ELF-1 (cell line): ENCODE results near the gene LEF1.

Experiments
- DNase-seq: peaks from one replicate; pipeline ENCODE4 v3.0.0-alpha.2; 2016; ENCODE audit warnings: low read depth, low spot score

The LEF1 gene

DNA sequence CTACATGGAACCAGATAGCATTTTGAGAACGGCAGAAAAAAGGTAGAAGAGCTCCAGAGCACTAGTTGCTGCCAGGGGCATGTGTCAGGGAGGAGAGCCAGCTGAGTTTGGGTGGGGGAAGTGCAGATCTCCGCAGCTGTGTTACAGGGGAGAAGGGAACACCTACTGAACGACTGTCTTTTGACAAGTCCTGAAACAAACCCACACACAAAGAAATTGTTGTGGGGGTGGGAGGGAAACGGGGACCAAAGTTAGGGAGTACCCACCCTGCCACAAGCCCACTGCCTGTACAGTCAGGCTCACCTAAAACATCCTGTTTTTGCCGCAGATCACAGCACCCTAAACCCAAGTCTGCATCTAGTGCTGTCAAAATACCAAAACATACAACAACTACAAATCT lies 55.5 kb downstream of the LEF1 start:
- peak; percentile 15 for DNase-seq

DNA sequence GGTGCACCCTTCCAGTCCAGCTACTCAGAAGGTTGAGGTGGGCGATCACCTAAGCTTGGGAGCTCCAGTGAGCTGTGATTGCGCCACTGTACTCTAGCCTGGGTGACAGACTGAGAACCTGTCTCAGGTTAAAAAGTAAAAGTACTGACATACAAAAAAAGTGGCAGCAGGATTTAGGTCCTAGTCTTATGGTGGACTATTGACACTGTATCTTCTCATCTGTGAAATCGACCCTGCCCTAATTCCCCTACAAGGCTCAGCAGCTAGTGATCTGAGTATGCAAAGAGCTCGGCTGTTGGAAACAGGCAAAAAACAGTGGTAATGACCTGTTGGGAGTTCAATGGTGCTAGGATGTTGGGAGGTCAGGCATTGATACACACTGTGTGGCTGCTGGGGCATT lies 57.0 kb downstream of the LEF1 start:
- no peak for DNase-seq

- no peak for DNase-seq
Measured at GRCh38 chr4:108110450-108110849, 58.3 kb downstream of the LEF1 start.

DNA sequence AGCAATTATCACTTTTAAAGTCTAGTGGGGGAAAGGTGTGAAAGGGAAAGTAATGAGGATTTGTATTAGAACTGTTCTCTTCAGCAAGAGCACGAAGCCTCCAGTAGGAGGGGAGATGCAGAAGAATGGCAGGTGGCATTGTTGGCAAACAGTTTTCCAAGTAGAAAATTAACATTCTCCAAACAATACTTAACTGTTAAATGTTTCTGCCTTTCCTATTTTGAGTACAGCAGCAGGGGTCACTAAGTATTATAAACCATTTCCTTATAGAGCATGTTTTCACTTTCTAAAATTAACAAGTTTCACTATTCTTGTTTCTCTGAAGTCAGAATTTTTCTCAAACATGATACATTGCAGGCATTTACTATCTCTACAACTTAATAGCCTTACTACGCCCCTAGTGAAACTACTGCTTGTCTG lies 58.7 kb downstream of the LEF1 start:
- DNase-seq: no peak

DNA sequence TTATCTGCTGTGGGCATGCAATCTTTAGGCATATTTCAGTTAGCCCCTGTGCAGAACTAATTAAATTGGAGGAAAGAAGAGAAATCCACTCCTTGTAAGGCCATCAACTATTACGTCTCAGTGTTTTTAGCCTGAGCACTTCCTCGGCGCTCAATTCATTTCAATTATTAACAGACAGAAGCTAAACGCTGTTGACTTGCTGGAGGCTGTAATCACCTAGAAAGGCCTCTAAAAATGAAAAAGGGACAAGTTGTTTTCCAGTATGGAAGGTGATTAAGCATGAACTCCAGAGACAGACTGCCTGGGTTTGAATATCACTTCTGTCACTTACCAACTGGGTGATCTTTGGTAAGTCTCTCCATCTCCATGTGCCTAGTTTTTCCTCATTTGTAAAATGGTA lies 59.6 kb downstream of the LEF1 start:
- DNase-seq: no peak

- no peak for DNase-seq
Measured at GRCh38 chr4:108107729-108108382, 60.9 kb downstream of the LEF1 start.

DNA sequence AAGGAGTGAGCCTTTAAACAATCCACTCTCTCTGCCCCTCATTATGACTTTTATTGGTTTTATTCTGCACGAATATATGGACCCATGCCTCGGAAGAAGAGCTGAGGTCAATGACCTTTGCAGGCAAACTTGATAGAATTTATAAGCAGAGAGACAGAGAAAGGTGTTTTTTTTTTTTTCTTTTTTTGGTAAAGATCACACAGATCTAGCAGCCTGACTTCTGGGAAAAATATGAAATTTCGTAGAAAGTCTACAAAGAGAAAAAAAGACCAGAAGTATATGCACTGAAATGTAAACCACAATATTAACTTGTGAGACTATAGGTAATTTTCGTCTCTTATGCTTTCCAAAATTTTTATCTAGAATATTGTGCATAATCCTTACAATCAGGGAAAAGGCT lies 61.6 kb downstream of the LEF1 start:
- no peak for DNase-seq

DNA sequence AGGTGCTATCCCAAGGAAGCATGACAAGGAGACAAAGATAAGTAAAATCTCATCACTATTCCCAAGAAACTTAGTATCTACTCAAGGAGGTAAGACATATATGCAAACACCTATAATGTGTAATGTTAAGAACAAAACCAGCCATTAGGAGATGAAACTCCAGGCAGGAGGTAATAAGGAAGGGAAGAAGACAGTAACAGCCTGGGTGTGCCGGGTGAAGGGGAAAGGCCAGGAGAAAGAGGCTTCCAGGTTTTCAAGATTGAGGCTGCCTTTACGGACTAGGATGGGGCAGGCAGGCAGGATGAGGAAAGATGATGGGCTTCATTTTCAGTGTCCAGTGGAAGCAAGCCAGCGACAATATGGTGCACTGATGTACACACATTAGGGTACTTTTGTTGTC lies 62.5 kb downstream of the LEF1 start:
- no peak for DNase-seq

DNA sequence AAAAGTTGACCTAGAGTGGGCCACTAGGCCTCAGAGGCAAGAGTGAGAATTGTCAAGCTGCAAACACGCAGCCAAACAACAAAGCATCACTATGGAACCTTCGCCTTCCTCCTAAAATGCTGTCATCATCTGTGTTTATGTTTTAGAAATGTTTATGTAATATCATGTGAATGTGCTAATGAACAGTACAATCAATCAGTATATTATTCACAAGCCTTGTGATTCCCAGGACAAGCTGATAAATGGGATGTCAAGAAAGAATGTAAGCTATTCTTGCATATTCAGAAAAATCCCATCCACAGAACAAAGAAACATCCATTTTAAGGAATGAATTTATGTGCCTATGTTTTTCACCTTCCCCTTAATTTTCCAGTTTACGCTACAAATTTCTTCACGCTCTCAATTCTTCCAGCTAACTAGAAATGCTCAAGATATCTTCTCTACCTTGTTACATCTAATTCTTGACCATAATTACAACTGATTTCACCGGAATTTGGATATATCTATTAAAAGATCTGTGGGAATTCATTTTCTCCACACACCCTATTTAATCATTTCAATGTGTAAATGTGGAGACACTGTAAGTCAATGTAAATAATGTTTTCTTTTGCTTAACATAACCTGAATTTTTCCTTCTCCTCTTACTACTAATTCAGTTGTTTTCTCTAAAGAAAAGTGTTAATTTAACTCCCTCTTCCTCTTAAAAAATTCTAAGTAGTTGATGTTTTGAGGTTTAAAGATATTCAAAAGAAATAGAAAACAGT lies 65.5 kb downstream of the LEF1 start:
- DNase-seq: no peak

DNA sequence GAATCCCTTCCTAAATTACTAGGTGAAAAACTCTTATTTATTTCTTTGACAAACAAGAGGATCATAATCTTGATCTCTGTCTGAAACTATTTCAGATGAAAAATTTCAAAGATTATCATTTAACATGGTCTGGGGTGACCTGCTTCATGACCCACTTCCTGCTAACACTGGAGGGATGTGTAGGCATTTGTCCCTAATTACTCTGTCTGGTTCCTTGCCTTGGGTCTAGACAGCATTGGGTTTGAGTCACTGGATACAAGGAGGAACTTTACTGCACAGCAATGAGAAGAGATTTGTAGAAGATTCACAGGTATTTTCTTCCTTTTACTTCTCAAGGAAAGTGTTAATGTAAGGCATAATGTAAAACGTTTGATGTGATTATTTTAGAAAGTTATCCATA lies 67.9 kb downstream of the LEF1 start:
- no peak for DNase-seq

DNA sequence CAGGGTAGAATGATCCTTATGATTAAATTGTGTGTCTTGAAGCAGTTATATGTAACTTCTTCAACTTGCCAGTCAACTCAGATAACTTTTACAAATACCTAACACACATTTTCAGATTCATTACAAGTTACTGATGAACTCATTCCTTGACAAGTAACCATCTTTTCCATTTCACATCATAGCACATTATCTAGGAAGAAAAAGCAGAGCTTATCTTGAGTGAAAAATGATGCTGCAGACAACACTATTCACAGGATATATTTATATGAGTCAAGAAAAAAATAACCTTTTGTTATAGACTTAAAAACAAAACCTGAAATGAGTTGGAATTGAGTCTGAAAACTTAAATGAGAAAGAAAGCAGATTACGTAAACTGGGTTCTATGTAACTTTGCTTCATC lies 68.9 kb downstream of the LEF1 start:
- DNase-seq: no peak

DNA sequence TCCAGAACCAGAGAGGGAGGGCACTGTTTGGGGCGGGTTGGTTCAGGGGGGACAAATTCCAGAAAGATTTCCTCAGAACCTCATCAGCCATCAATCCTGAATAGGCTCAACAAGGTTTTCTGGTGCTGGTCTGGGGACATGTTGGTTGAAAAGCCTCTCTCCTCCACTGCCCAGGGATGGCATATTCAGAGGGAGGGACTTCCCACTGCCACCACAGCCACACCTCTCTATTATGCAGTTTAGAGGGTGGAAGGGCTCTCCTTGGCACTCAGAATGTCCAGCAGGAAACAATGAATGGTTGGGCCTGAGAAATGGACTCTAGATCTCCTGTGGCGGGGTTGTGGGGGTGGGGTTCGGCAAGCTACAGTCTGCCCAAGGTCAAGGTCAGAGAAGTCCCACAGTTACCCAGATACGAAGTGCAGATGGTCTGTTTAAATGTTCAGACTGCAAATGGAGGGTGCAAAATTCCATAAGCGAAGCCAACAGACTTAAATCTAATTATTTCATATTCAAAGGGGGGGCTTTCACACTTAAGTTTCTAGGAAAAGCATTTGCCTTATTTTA lies 70.7 kb downstream of the LEF1 start:
- no peak for DNase-seq

- no peak for DNase-seq
Measured at GRCh38 chr4:108094923-108095482, 73.7 kb downstream of the LEF1 start.

- DNase-seq: no peak
Measured at GRCh38 chr4:108094131-108094530, 74.6 kb downstream of the LEF1 start.

- DNase-seq: no peak
Measured at GRCh38 chr4:108092288-108092687, 76.4 kb downstream of the LEF1 start.

DNA sequence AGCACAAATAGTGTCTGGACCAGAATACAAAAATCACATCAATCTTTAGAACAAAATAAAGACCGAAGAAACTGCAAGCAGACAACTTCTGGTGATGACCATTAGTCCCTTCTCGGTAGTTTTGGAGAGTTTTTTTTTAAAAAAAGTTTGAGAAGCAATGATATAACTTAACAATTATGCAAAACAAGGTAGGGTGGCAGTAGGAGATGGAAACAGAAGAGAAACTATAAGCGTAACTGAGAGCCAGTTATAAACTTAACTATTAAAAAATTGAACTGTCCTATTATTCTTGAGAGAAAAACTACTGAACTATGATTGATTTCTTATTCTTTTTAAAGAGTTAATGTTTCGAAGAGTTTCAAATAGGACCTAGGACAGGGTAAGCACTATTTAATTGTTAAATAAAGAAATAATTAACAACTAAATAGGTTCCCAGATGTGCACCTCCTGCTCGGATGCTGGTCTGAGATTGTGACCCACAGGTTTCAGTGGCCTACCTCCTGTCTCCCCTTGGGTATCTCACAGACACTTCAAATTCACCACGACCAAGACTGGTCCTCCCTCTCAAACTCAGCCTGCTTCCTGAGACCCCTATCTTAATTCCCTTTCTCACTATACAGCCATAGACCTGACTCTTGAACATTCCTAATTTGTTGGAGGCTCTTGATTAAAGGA lies 81.3 kb downstream of the LEF1 start:
- DNase-seq: no peak

GRCh38 chr4:108081256-108081655 lies 87.5 kb downstream of the LEF1 start:
- no peak for DNase-seq

- no peak for DNase-seq
Measured at GRCh38 chr4:108080747-108081146, 88.0 kb downstream of the LEF1 start.

GRCh38 chr4:108078024-108078733 lies 90.6 kb downstream of the LEF1 start:
- DNase-seq: no peak

GRCh38 chr4:108072300-108072699 lies 96.4 kb downstream of the LEF1 start:
- DNase-seq: no peak

DNA sequence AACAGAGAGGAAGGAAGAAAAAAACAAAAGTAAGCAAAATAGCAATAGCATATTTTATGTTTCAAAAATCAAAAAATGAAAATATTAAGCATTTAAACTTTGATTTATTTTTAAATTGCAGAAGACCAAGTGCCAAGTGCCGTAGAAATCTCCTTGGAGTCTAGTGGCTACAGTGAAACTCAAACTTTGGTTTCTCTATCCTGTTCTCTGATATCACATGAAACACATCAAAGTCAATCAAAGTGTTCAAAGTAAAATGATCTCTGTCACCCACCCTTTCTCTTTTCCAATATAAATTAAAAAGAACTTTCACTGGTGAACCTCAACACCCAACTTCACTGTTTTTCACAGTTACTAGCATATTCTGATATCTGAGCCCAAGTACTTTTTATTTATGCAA lies 98.0 kb downstream of the LEF1 start:
- DNase-seq: no peak

DNA sequence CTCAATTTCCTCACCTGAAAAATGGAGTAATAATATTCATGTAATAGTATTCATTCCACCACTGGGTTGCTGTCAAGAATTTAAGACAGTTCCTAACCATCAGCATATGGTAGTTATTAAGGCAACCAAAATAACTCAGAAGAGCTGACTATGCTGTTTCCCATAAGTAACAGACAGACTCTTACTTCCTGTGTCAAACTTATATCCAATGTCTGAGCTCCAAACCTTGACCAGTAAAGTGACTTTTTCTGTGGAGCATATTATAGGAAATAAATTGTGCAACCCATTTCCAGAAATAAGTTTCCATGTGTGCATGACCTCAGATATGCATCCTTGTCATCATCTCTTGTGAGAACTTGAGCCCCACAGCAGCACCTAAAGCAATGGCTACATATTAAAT lies 100.3 kb downstream of the LEF1 start:
- DNase-seq: no peak
